Colonic mucosa (tissue), 4 donors: ENCODE measurements around the gene SEMA4D. TPM values are rescaled to one million over a fixed set of nuclear protein-coding genes. Genes with fewer than 3 reads are reported as not detected.

Experiments used
- DNase-seq: peaks from one replicate; pipeline ENCODE4 v3.0.0-alpha.2; 2020
- H3K27ac ChIP-seq: fragments of 200-600 bp; one replicate; pipeline ENCODE4 v1.8.0; 2021
- H3K27me3 ChIP-seq: fragments of 200-600 bp; one replicate; pipeline ENCODE4 v1.8.0; 2021
- H3K36me3 ChIP-seq: fragments of 200-600 bp; one replicate; pipeline ENCODE4 v1.8.0; 2021
- H3K4me1 ChIP-seq: fragments of 200-600 bp; one replicate; pipeline ENCODE4 v1.8.0; 2021; ENCODE audit warnings: mild to moderate bottlenecking
- H3K4me3 ChIP-seq: fragments of 200-600 bp; one replicate; pipeline ENCODE4 v1.8.0; 2021
- H3K9ac ChIP-seq, 2 donors: one replicate each; pipeline ENCODE4 v1.7.0; 2013; ENCODE audit warnings: control low read depth in 2 of 2, low read depth in 2 of 2, low read length in 2 of 2
- H3K9me3 ChIP-seq: fragments of 200-600 bp; one replicate; pipeline ENCODE4 v1.8.0; 2021
- CTCF ChIP-seq: fragments of 200-600 bp; IDR thresholded peaks from one replicate; pipeline ENCODE4 v1.8.0; 2022; ENCODE audit warnings: antibody characterized with exemption, mild to moderate bottlenecking
- intact Hi-C: fragments of 100-400 bp; cut with DNase I; formaldehyde crosslinking; loops from one replicate; pipeline ENCODE4 v1.14.1; 2022
- total RNA-seq, 2 donors: library from RNA; stranded (reverse); fragmentation: NEBNext Ultra II Directional in 1 of 2; extraction: Animal tissue kit (Norgen Biotek cat#: 25700) in 1 of 2; gene quantifications; one replicate each; pipeline ENCODE4 v1.2.1, GENCODE V29; 2021
- donor health status: healthy.
- donor health status: DM: no; HTN: no; CAD: no.
- donor health status: DM: no; HTN: no; CAD: no.

Gene SEMA4D
- total RNA-seq, 2 donors from 2014 or later, result 14.7 to 19.0 TPM

DNA sequence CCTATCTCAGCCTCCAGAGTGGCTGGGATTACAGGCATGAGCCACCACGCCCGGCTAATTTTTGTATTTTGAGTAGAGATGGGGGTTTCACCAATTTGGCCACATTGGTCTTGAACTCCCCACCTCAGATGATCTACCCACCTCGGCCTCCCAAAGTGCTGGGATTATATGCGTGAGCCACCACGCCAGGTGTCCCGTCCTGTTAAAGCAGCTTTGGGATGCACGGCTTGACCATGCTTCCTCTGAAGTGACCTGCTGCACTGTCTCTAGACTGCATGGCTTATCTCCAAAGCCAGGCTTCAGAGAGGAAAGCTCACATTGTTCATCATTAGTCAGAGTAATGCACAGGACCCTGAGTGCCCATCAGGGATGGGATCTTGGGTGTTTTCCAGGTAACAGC is 45.4 kb downstream of the SEMA4D start:
- no peak for TF ChIP-seq CTCF
- no peaks in the 10 kb centered on the region for H3K36me3 ChIP-seq
- no peak overlapping the region for H3K4me3 ChIP-seq
- intact Hi-C loops, result no loop called here
- no peaks in the 10 kb centered on the region for H3K9me3 ChIP-seq
- no peak overlapping the region for H3K9ac ChIP-seq
- H3K27me3 ChIP-seq, result no peaks in the 10 kb centered on the region
- no peak for DNase-seq
- no peak overlapping the region for H3K27ac ChIP-seq
- H3K4me1 ChIP-seq, result no peaks in the 10 kb centered on the region

DNA sequence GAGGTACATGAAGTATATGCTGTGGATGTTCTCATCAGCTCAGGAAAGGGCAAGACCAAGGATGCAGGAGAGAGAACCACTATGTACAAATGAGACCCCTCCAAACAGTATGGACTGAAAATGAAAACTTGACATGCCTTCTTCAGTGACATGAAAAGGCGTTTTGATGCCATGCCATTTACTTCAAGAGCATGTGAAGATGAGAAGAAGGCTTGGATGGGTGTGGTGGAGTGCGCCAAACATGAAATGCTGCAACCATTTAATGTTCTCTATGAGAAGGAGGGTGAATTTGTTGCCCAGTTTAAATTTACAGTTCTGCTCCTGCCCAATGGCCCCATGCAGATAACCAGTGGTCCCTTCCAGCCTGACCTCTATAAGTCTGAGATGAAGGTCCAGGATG is 47.7 kb downstream of the SEMA4D start:
- Histone ChIP-seq H3K36me3 (no peaks in the 10 kb centered on the region), H3K4me1 (no peaks in the 10 kb centered on the region), H3K27me3 (no peaks in the 10 kb centered on the region), H3K27ac (no peak overlapping the region), H3K9me3 (no peaks in the 10 kb centered on the region), H3K4me3 (no peak overlapping the region), H3K9ac (no peak overlapping the region)
- DNase-seq, result no peak
- no peak for TF ChIP-seq CTCF
- intact Hi-C loops, result no loop called here

DNA sequence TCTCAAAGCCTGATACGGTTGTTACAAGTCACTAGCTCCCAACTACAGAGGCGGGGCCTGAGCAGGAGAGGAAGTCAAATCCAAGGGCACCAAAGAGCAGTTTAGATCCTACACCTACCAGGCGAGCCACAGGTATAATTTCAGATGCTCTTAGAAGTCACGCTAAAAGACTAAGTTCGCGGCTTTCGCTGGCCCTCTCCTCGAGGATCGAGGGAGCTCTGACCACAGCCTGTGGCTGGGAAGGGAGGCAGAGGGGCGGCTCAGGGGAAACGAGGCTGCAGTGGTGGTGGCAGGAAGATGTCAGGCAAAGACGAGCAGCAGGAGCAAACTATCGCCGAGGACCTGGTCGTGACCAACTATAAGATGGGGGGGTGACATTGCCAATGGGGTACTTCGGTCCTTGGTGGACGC is 48.6 kb downstream of the SEMA4D start:
- H3K27ac ChIP-seq, result no peak overlapping the region
- H3K27me3 ChIP-seq, result no peaks in the 10 kb centered on the region
- H3K4me1 ChIP-seq, result no peaks in the 10 kb centered on the region
- H3K36me3 ChIP-seq, result no peaks in the 10 kb centered on the region
- H3K9me3 ChIP-seq, result no peaks in the 10 kb centered on the region
- no peak overlapping the region for H3K4me3 ChIP-seq
- H3K9ac ChIP-seq, result no peak overlapping the region
- intact Hi-C loops, result no loop called here
- TF ChIP-seq CTCF, result no peak
- no peak for DNase-seq

- H3K27ac ChIP-seq, result no peak overlapping the region
- no peaks in the 10 kb centered on the region for H3K4me1 ChIP-seq
- DNase-seq, result no peak
- no peaks in the 10 kb centered on the region for H3K9me3 ChIP-seq
- no peaks in the 10 kb centered on the region for H3K36me3 ChIP-seq
- H3K27me3 ChIP-seq, result no peaks in the 10 kb centered on the region
- intact Hi-C loops, result no loop called here
- no peak overlapping the region for H3K4me3 ChIP-seq
- no peak for TF ChIP-seq CTCF
- no peak overlapping the region for H3K9ac ChIP-seq
Measured at GRCh38 chr9:89448821-89449220, 49.1 kb downstream of the SEMA4D start.

DNA sequence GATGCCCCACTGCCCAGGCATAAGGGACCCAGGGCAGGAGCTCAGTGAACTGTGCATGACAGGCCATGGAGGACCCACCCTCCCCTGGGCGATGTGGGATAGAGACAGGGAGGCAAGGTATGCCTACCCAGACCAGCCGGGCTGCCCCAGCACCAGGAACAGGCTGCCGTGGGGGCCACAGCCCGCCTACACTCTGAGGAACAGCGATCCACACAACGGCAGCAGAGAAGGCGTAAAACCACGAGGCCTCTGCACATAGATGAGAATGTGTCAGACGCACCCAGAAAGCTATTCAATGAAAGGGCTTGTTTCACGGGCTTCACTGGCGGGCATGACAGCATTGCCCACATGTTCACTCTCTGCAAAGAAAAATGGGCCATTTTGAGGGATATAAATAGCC is 49.5 kb downstream of the SEMA4D start:
- H3K9ac ChIP-seq, result no peak overlapping the region
- DNase-seq, result no peak
- no peak for TF ChIP-seq CTCF
- H3K27ac ChIP-seq, result no peak overlapping the region
- no peaks in the 10 kb centered on the region for H3K27me3 ChIP-seq
- no peaks in the 10 kb centered on the region for H3K9me3 ChIP-seq
- H3K4me3 ChIP-seq, result no peak overlapping the region
- no peaks in the 10 kb centered on the region for H3K4me1 ChIP-seq
- no peaks in the 10 kb centered on the region for H3K36me3 ChIP-seq
- intact Hi-C loops, result no loop called here

GRCh38 chr9:89447416-89447815 is 50.5 kb downstream of the SEMA4D start:
- H3K4me1 ChIP-seq, result no peaks in the 10 kb centered on the region
- no peak for DNase-seq

More at GRCh38 chr9:89447416-89447815, 50.5 kb downstream of the SEMA4D start:
- Histone ChIP-seq H3K36me3 (no peaks in the 10 kb centered on the region), H3K9me3 (no peaks in the 10 kb centered on the region), H3K27me3 (no peaks in the 10 kb centered on the region), H3K9ac (no peak overlapping the region), H3K4me3 (no peak overlapping the region), H3K27ac (no peak overlapping the region)
- intact Hi-C loops, result no loop called here
- TF ChIP-seq CTCF, result no peak
